Myocyte (in vitro differentiated cells): Measurements from ENCODE around the gene SLC27A1. TPM values are rescaled to one million over a fixed set of nuclear protein-coding genes. Genes with fewer than 3 reads are reported as not detected.
"Not testable (repeated sequence)": the region's sequence is repeated elsewhere in the genome, so short reads cannot be mapped to it uniquely, and the experiment has no call there.

Experiments used
- DNase-seq: peaks from one replicate; pipeline ENCODE4 v3.0.0-alpha.2; 2012; ENCODE audit warnings: low read depth
- total RNA-seq: library from RNA; depleted of rRNA; stranded (reverse); fragments of >200 nt; gene quantifications from 2 replicates; pipeline ENCODE4 v1.2.3, GENCODE V29; 2014

Gene SLC27A1
- total RNA-seq, 1 donor from 2014 or later = 35.8 TPM

DNA sequence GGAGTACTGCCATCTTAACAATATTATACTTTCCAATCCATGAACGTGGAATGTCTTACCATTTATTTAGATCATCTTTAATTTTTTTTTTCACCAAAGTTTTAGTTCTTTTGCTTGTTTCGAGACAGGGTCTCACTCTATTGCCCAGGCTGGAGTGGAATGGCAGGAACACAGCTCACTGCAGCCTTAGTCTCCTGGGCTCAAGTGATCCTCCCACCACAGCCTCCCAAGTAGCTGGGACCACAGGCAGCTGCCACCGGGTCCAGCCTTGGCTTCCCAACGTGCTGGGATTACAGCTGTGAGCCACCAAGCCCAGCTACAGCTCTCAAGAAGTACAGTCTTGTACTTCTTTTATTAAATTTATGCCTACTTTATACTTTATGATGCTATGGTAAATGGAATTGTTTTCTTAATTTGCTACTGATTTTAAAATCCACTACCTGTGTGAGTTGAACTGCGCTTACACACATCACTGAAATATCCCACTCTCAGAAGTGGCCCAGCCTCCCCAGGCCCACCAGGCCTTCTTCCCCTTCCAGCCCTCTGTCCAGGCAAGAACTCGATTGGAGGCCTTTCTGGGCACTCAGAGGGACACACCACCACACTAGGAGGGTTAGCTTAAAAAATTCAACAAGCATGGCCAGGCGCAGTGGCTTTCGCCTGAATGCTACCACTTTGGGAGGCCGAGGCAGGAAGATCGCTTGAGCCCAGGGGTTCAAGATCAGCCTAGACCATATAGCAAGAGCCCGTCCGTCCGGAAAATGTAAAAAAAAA is 40.1 kb downstream of the SLC27A1 start:
- peak; percentile 46 for DNase-seq

DNA sequence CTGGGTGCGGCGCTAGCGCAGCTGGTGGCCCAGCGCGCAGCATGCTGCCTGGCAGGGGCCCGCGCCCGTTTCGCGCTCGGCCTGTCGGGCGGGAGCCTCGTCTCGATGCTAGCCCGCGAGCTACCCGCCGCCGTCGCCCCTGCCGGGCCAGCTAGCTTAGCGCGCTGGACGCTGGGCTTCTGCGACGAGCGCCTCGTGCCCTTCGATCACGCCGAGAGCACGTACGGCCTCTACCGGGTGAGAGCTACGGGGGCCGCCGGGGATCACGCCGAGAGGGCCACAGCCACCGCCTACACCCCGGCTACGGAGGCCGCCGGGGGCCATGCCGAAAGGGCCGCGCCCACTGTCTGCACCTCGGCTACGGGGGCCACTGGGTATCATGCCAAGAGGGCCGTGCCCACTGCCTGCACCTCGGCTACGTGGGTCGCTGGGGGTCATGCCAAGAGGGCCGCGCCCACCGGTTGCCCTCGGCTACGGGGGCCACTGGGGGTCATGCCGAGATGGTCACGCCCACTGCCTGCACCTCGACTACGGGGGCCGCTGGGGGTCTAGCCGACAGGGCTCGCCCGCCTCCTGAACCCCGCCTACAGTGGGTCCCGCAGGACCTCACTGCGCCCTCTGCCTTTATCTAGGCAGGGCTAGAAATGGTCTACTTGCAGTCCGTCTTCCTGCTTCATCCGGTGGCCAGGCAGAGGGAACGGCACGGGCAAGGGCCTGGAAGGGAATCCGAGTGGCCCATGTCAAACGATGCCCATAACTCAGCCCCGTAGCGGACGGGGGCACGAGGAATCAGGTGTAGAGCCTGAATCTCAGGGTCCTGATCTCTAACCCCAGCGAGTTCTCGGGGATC is 41.6 kb downstream of the SLC27A1 start:
- DNase-seq = peak; percentile 87

GRCh38 chr19:17512574-17512939 is 42.2 kb downstream of the SLC27A1 start:
- no peak for DNase-seq

GRCh38 chr19:17515408-17516149 is 45.3 kb downstream of the SLC27A1 start:
- DNase-seq = no peak

- no peak for DNase-seq
Measured at GRCh38 chr19:17517898-17518297, 47.6 kb downstream of the SLC27A1 start.

GRCh38 chr19:17518654-17519053 is 48.3 kb downstream of the SLC27A1 start:
- DNase-seq = not testable (repeated sequence)

DNA sequence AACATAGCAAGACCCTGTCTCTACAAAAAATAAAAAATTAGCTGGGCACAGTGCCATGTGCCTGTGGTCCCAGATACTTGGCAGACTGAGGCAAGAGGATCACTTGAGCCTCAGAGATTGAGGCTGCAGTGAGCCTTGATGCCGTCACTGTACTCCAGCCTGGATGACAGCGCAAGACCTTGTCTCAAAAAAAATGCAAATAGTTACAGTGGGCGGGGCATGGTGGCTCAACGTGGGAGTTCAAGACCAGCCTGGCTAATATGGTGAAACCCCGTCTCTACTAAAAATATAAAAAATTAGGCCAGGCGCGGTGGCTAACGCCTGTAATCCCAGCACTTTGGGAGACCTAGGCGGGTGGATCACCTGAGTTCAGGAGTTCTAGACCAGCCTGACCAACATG is 49.6 kb downstream of the SLC27A1 start:
- DNase-seq = no peak

GRCh38 chr19:17520865-17521264 is 50.5 kb downstream of the SLC27A1 start:
- no peak for DNase-seq

- no peak for DNase-seq
Measured at GRCh38 chr19:17522988-17523872, 52.9 kb downstream of the SLC27A1 start.

GRCh38 chr19:17524651-17525050 is 54.3 kb downstream of the SLC27A1 start:
- DNase-seq = no peak

DNA sequence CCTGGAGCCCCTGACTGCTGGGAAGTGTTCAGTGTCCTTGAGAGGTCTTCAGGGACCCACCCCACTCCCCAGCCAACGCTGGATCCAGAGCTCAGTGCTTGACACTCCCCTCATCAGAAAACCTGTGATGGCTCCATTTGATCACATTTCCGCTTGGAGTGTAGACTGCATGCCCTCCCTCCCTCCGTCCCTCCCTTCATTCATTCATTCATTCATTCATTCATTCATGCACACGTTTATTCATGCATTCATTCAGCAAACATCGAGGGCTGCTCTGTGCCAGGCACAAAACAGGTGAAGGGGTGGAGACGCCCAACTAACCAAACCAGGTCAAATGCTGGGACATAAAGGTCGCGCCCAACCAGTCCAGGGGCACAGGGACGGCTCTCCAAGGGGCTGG is 54.8 kb downstream of the SLC27A1 start:
- DNase-seq = no peak

GRCh38 chr19:17526922-17527321 is 56.6 kb downstream of the SLC27A1 start:
- DNase-seq = no peak

DNA sequence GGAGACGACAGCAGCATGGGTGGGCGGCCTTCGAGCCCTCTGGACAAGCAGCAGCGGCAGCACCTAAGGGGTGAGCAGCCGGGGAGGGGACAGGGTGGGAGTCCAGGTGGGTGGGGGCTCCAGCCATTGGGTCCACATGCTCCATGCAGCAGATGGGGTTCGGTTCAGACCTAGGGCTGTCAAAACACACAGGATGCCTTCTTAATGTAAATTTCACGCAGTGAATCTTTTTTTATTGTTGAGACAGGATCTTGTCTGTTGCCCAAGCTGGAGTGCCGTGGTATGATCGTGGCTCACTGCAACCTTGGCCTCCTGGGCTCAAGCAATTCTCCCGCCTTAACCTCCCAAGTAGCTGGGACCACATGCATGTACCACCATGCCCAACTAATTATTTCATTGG is 57.0 kb downstream of the SLC27A1 start:
- no peak for DNase-seq

DNA sequence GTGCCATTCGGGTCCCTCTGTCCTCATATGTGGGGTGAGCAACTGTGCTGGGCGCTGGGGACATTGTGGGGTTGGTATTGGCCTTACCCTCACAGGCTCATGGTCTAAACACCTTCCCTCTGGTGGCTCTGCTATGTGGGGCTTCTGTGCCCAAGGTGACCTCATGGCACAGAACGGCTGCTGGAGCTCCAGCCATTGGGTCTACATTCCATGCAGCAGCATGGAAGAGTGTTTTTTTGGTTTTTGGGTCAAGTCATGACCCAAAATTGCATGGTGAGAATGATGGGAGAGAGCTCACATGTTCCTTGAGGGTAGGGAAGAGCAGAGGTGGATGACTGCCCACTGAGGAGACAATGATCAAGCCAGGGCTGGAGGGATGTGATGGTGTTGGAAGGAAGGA is 58.3 kb downstream of the SLC27A1 start:
- no peak for DNase-seq

DNA sequence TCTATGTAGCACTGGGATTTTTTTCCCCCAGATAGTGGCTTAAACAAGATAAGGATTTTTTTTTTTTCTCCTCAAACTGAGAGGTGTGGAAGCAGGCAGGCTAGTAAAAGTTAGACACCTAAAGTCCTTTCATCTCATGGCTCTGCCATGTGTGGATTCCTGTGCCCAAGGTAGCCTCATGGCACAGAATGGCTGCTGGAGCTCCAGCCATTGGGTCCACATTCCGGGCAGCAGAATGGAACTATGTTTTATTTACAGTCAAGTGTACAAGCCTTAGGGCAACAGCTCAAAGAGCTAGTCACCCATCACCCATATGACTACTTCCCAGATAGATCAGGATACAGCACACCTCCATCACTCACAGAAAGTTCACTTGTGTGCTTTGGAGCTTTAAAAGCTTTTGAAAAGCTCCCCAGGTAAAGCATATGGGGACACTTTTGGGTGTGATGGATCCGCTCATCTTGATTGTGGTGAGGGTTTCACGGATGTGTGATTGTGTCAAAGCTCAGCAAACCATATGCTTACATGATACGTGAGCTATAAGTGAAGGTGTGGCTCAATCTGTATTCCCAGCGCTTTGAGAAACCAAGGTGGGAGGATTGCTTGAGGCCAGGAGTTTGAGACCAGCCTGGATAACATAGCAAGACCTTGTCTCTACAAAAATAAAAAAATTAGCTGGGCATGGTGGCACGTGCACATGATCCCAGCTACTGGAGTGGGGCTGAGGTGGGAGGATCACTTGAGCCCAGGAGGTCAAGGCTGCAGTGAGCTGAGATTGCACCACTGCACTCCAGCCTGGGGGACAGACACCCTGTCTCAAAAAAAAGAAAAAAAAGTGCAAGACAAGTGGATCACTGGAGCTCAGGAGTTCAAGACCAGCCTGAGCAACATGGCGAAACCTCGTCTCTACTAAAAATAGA is 59.2 kb downstream of the SLC27A1 start:
- DNase-seq = no peak

- no peak for DNase-seq
Measured at GRCh38 chr19:17530586-17530985, 60.3 kb downstream of the SLC27A1 start.

- DNase-seq = no peak
Measured at GRCh38 chr19:17532116-17532515, 61.8 kb downstream of the SLC27A1 start.

DNA sequence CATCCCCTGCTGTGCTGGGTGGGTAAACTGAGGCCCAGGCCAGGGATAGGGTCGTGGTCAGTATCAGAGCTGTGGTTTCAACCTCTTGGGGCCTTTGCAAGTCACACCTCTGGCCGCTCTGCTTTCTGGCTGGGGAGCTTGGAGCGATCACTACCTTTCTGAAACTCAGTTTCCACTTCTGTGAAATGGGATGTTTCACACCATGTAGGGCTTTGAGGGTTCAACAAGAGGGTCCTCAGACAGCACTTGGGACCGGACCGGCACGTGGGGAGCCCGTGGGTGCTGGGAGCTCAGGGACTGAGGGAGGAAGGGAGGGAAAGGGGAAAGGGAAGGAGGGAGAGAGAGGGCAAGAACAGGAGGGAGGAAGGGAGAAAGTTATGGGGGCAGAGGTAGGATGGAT is 62.2 kb downstream of the SLC27A1 start:
- DNase-seq = no peak

GRCh38 chr19:17534767-17535166 is 64.4 kb downstream of the SLC27A1 start:
- DNase-seq = no peak

- no peak for DNase-seq
Measured at GRCh38 chr19:17536955-17537354, 66.6 kb downstream of the SLC27A1 start.
